HG03469 (cell line): Measurements from ENCODE around the gene PRM2.

Experiments
- ATAC-seq: cut with Tn5 transposase; IDR thresholded peaks from one replicate; pipeline ENCODE4 v1.9.1; 2021; ENCODE audit warnings: mild to moderate bottlenecking, moderate library complexity, moderate number of reproducible peaks; ENCODE audit not compliant: unreplicated experiment

Gene PRM2

DNA sequence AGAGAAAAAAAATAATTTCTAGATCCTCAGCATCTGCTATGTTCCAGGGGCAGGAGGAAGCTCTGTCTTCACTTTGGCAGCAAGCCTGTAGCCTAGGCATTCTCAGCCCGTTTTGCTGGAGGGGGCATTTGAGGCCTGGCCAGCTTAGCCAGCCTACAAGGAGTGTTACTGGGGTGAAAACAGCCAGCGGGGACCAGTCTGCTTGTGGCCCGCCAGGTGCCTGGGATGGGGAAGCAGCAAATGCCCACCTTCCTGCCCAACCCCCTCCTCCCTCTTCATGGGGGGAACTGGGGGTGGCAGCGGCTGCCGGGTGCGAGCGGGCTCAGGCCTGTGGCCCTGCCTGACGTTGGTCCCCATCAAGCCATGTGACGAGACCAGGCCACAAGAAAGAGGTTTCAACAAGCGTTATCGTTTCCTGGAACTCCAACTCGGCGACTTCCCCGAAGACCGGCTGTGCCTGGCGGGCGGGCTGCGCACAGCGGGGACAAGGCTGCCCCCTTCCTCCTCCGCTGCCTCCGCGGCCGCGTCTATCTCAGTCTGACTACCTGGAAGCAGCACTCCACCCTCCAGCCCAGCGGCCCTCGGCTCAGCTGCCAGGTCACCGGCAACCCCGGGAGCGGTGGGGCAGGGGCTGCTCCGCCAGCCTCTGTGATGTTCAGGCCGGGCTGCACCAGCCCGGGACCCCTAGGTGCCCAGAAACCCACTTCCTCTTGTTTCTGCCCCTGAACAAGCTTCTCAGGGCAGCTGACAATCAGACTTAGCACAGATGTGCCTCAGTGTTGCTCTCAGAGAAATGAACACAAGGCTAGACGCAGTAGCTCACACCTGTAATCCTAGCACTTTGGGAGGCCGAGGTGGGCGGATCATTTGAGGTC, 43.2 kb downstream of the PRM2 start:
- no peak for ATAC-seq

- no peak for ATAC-seq
Observed at GRCh38 chr16:11232302-11232851, 43.9 kb downstream of the PRM2 start.

DNA sequence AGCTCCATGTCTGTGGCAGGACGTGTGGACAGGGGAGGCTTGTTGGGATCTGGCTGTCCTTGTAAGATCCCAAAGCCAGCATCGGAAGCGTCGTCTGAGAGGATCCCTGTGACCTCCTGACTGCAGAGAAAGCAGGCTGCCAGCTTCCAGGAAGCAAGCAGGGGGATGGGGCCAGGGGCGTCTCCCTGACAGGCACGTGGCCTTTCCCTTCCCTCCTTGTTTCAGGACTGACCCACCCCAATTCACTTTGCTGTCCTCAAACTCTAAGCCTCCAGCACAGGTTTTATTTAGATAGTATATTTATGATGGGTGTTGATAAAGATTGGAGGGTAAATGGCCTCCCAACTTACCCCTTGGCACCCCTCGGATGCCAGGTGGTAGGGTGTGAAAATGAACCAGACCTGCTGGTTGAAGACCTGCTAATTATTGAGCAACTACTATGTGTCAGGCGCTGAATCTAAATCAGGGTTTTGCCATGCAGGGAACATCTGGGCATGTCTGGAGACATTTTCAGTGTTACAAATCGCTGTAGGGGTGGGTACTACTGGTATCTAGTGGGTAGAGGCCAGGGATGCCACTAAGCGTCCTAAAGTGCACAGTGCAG, 44.8 kb downstream of the PRM2 start:
- ATAC-seq, result no peak

- no peak for ATAC-seq
Observed at GRCh38 chr16:11229906-11230305, 46.4 kb downstream of the PRM2 start.

DNA sequence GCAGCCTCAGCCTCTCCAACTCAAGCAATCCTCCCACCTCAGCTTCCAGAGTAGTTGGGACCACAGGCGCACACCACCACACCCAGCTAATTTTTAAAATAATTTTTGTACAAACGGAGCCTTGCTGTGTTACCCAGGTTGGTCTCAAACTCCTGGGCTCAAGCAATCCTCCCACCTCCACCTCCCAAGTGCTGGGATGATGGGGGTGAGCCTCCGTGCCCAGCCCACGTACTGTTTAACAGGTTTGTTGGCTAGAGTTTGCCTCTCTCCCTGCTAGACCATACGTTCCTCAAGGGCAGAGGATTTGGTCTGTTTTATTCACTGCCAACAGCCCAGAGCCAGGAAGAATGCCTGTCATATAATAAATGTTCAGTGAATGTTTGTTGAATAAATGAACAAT, 46.8 kb downstream of the PRM2 start:
- ATAC-seq, result no peak

GRCh38 chr16:11225677-11226549, 50.4 kb downstream of the PRM2 start:
- ATAC-seq, result no peak
